H9 (cell line): ENCODE data around the gene XRCC3. TPM values are rescaled to one million over a fixed set of nuclear protein-coding genes. Genes with fewer than 3 reads are reported as not detected.

Experiments used
- DNase-seq: peaks from one replicate; pipeline ENCODE4 v3.0.0-alpha.2; 2017
- H2AFZ ChIP-seq: one replicate; pipeline ENCODE4 v1.6.1; 2013; ENCODE audit warnings: mild to moderate bottlenecking, low read length, control low read depth, moderate library complexity
- H2AK5ac ChIP-seq: 2 replicates; pipeline ENCODE4 v1.6.1; 2013; ENCODE audit warnings: low read length, control low read depth, mixed read lengths; ENCODE audit not compliant: insufficient read length
- H2BK120ac ChIP-seq: one replicate; pipeline ENCODE4 v1.6.1; 2013; ENCODE audit warnings: low read depth, mild to moderate bottlenecking, low read length, control low read depth, inconsistent platforms; ENCODE audit not compliant: poor library complexity, severe bottlenecking
- H2BK12ac ChIP-seq: 2 replicates; pipeline ENCODE4 v1.6.1; 2013; ENCODE audit warnings: low read length, control low read depth, mixed read lengths, low read depth; ENCODE audit not compliant: insufficient read length
- H2BK15ac ChIP-seq: 2 replicates; pipeline ENCODE4 v1.6.1; 2013; ENCODE audit warnings: low read depth, low read length, control low read depth
- H2BK20ac ChIP-seq: one replicate; pipeline ENCODE4 v1.6.1; 2013; ENCODE audit warnings: low read depth, mild to moderate bottlenecking, low read length, control low read depth, inconsistent platforms; ENCODE audit not compliant: poor library complexity, severe bottlenecking
- H2BK5ac ChIP-seq: 2 replicates; pipeline ENCODE4 v1.6.1; 2013; ENCODE audit warnings: low read length, control low read depth, mixed read lengths; ENCODE audit not compliant: insufficient read length
- H3K14ac ChIP-seq: 2 replicates; pipeline ENCODE4 v1.6.1; 2013; ENCODE audit warnings: low read length, control low read depth; ENCODE audit not compliant: insufficient read depth
- H3K18ac ChIP-seq: 2 replicates; pipeline ENCODE4 v1.6.1; 2013; ENCODE audit warnings: low read depth, mild to moderate bottlenecking, mixed read lengths, low read length, control low read depth; ENCODE audit not compliant: insufficient read length
- H3K23ac ChIP-seq: 2 replicates; pipeline ENCODE4 v1.6.1; 2013; ENCODE audit warnings: low read length, control low read depth, mixed read lengths, low read depth; ENCODE audit not compliant: insufficient read length
- H3K23me2 ChIP-seq: 2 replicates; pipeline ENCODE4 v1.6.1; 2013; ENCODE audit warnings: low read depth, mild to moderate bottlenecking, mixed read lengths, low read length, control low read depth; ENCODE audit not compliant: insufficient read length, poor library complexity, severe bottlenecking
- H3K27ac ChIP-seq: 2 replicates; pipeline ENCODE4 v1.5.1; 2013; ENCODE audit warnings: low read length, control low read depth, mixed read lengths, low read depth; ENCODE audit not compliant: insufficient read length
- H3K27me3 ChIP-seq: 2 replicates; pipeline ENCODE4 v1.6.1; 2013; ENCODE audit warnings: low read length, control low read depth, inconsistent platforms; ENCODE audit not compliant: insufficient read depth
- H3K4ac ChIP-seq: 2 replicates; pipeline ENCODE4 v1.6.1; 2013; ENCODE audit warnings: low read depth, mild to moderate bottlenecking, control low read depth, inconsistent platforms, low read length, moderate library complexity
- H3K4me1 ChIP-seq: 2 replicates; pipeline ENCODE4 v1.6.1; 2013; ENCODE audit warnings: low read length, control low read depth, inconsistent platforms; ENCODE audit not compliant: insufficient read depth
- H3K4me2 ChIP-seq: 2 replicates; pipeline ENCODE4 v1.6.1; 2013; ENCODE audit warnings: low read length, control low read depth, mixed read lengths; ENCODE audit not compliant: insufficient read length, insufficient read depth
- H3K56ac ChIP-seq: 2 replicates; pipeline ENCODE4 v1.6.1; 2013; ENCODE audit warnings: low read depth, mild to moderate bottlenecking, mixed read lengths, low read length, control low read depth; ENCODE audit not compliant: insufficient read length
- H3K79me1 ChIP-seq: 2 replicates; pipeline ENCODE4 v1.6.1; 2013; ENCODE audit warnings: low read depth, mild to moderate bottlenecking, moderate library complexity, low read length, control low read depth, inconsistent platforms; ENCODE audit not compliant: insufficient read depth, poor library complexity, severe bottlenecking
- H3K79me2 ChIP-seq: 2 replicates; pipeline ENCODE4 v1.6.1; 2013; ENCODE audit warnings: low read length, control low read depth, inconsistent platforms; ENCODE audit not compliant: insufficient read depth
- H3K9ac ChIP-seq: 2 replicates; pipeline ENCODE4 v1.6.1; 2013; ENCODE audit warnings: low read length, control low read depth, mixed read lengths; ENCODE audit not compliant: insufficient read length; ENCODE audit errors: extremely low read depth
- H3K9me3 ChIP-seq: one replicate; pipeline ENCODE4 v1.6.1; 2013; ENCODE audit warnings: low read depth, low read length, inconsistent platforms; ENCODE audit not compliant: control insufficient read depth
- H3T11ph ChIP-seq: one replicate; pipeline ENCODE4 v1.6.1; 2013; ENCODE audit warnings: mild to moderate bottlenecking, low read length, control low read depth, inconsistent platforms
- H4K20me1 ChIP-seq: one replicate; pipeline ENCODE4 v1.6.1; 2013; ENCODE audit not compliant: control insufficient read depth, insufficient read length, insufficient read depth
- H4K5ac ChIP-seq: 2 replicates; pipeline ENCODE4 v1.6.1; 2013; ENCODE audit warnings: low read depth, mild to moderate bottlenecking, mixed read lengths, low read length, control low read depth; ENCODE audit not compliant: insufficient read length
- H4K8ac ChIP-seq: replicated peaks from 2 replicates; pipeline ENCODE4 v1.6.1; 2013; ENCODE audit warnings: low read length, control low read depth, mixed read lengths, low read depth; ENCODE audit not compliant: insufficient read length
- H4K91ac ChIP-seq: 2 replicates; pipeline ENCODE4 v1.6.1; 2013; ENCODE audit warnings: low read depth, mild to moderate bottlenecking, moderate library complexity, mixed read lengths, low read length, control low read depth; ENCODE audit not compliant: insufficient read length
- H3K27ac Mint-ChIP-seq, 3 experiments: 2 replicates in 2 of 3; 3 replicates in 1 of 3; pipeline ENCODE4 v1.8.0; 2020 to 2021; ENCODE audit warnings: mixed read lengths in 3 of 3, mild to moderate bottlenecking in 1 of 3, moderate library complexity in 1 of 3
- H3K27me3 Mint-ChIP-seq: 2 replicates; pipeline ENCODE4 v1.8.0; 2021; ENCODE audit warnings: low read depth, mild to moderate bottlenecking, moderate library complexity, mixed read lengths
- H3K36me3 Mint-ChIP-seq, 3 experiments: 2 replicates in 2 of 3; 3 replicates in 1 of 3; pipeline ENCODE4 v1.8.0; 2020 to 2021; ENCODE audit warnings: low read depth in 3 of 3, mixed read lengths in 3 of 3; ENCODE audit not compliant: insufficient read depth in 1 of 3
- H3K4me1 Mint-ChIP-seq, 2 experiments: 2 replicates each; pipeline ENCODE4 v1.8.0; 2020; ENCODE audit warnings: mixed read lengths in 2 of 2
- H3K4me3 Mint-ChIP-seq, 2 experiments: 2 replicates in 1 of 2; 3 replicates in 1 of 2; pipeline ENCODE4 v1.8.0; 2020 to 2021; ENCODE audit warnings: mild to moderate bottlenecking in 2 of 2, mixed read lengths in 2 of 2, moderate library complexity in 1 of 2
- H3K9me3 Mint-ChIP-seq, 2 experiments: 2 replicates in 1 of 2; 3 replicates in 1 of 2; pipeline ENCODE4 v1.8.0; 2020; ENCODE audit warnings: mild to moderate bottlenecking in 2 of 2, mixed read lengths in 2 of 2, moderate library complexity in 1 of 2
- WGBS: extraction: QIAGEN DNeasy Blood & Tissue Kit; methylation state at CpG from one replicate; pipeline ENCODE4 v1.1.7; 2013; ENCODE audit warnings: missing lambda C conversion rate, low lambda C conversion rate, mixed read lengths; ENCODE audit not compliant: insufficient read length; ENCODE audit errors: extremely low coverage; 5-methylcytosine and 5-hydroxymethylcytosine counted together
- total RNA-seq: library from RNA; stranded (reverse); gene quantifications from 2 replicates; pipeline ENCODE4 v1.2.1, GENCODE V29; 2021
- TF ChIP-seq, protein P1 (sequence below): fragments of 200-600 bp; sonication (generic); conservative IDR thresholded peaks from 3 replicates; pipeline ENCODE4 v1.8.0; 2021; ENCODE audit warnings: antibody characterized with exemption, mild to moderate bottlenecking

The XRCC3 gene
- total RNA-seq, 1 experiment from 2014 or later, result 45.3 TPM

DNA sequence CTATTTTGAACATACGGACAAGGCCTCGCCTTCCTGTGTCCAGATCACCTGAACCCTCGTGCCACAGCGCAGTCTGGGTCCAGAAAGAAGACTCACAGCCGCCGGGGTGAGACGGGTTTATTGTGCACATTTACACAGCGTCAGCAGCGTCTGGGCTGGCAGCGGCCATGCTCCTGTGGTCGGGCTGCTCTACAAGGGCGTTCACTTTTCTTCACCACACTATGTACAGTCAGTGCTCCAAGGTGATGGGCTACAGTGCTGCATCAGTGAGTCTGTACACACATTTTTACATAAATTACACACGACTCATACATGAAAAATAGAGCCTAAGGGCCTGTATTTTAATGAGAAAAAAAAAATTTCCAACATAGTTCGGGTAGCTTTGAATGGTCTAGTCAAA lies 18.4 kb upstream of the XRCC3 start:
- no CpG with 5 or more reads among the region's 14 CpGs for WGBS
- H3K14ac ChIP-seq, result no peak overlapping the region
- peaks cover 3% of the 10 kb centered on the region for H4K20me1 ChIP-seq
- no peak overlapping the region for H3K27ac ChIP-seq
- no peak overlapping the region for H3K56ac ChIP-seq
- H2BK20ac ChIP-seq, result no peak overlapping the region
- H2BK15ac ChIP-seq, result no peak overlapping the region
- Mint-ChIP-seq H3K36me3 (peaks cover 2 to 48% (median 35%) of the 10 kb centered on the region in 3 experiments; a peak in 6 of 7 replicates), H3K27ac (no peak overlapping the region; a peak in 1 of 7 replicates), H3K9me3 (no peaks in the 10 kb centered on the region), H3K27me3 (no peaks in the 10 kb centered on the region), H3K4me3 (no peak overlapping the region), H3K4me1 (peaks cover 0 to 3% of the 10 kb centered on the region in 2 experiments; a peak in 1 of 4 replicates)
- no peaks in the 10 kb centered on the region for H3K9me3 ChIP-seq
- H4K5ac ChIP-seq, result no peak overlapping the region
- no peak overlapping the region for H2AFZ ChIP-seq
- no peak overlapping the region for H3K9ac ChIP-seq
- H3K27me3 ChIP-seq, result no peaks in the 10 kb centered on the region
- H2BK5ac ChIP-seq, result no peak overlapping the region
- H3K4me1 ChIP-seq, result no peaks in the 10 kb centered on the region
- H3T11ph ChIP-seq, result no peak overlapping the region
- H3K79me1 ChIP-seq, result no peaks in the 10 kb centered on the region
- no peak overlapping the region for H3K18ac ChIP-seq
- H2BK120ac ChIP-seq, result no peak overlapping the region
- H3K23me2 ChIP-seq, result no peaks in the 10 kb centered on the region
- H2AK5ac ChIP-seq, result no peak overlapping the region
- no peaks in the 10 kb centered on the region for H3K79me2 ChIP-seq
- TF ChIP-seq, protein P1, sequence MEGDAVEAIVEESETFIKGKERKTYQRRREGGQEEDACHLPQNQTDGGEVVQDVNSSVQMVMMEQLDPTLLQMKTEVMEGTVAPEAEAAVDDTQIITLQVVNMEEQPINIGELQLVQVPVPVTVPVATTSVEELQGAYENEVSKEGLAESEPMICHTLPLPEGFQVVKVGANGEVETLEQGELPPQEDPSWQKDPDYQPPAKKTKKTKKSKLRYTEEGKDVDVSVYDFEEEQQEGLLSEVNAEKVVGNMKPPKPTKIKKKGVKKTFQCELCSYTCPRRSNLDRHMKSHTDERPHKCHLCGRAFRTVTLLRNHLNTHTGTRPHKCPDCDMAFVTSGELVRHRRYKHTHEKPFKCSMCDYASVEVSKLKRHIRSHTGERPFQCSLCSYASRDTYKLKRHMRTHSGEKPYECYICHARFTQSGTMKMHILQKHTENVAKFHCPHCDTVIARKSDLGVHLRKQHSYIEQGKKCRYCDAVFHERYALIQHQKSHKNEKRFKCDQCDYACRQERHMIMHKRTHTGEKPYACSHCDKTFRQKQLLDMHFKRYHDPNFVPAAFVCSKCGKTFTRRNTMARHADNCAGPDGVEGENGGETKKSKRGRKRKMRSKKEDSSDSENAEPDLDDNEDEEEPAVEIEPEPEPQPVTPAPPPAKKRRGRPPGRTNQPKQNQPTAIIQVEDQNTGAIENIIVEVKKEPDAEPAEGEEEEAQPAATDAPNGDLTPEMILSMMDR, result no peak
- H4K91ac ChIP-seq, result no peak overlapping the region
- H4K8ac ChIP-seq, result no peak overlapping the region
- H3K23ac ChIP-seq, result no peak overlapping the region
- no peak overlapping the region for H3K4me2 ChIP-seq
- H2BK12ac ChIP-seq, result no peak overlapping the region
- H3K4ac ChIP-seq, result no peak overlapping the region
- DNase-seq, result no peak
